Measurements from ENCODE around the gene ITPR3.

The ITPR3 gene

DNA sequence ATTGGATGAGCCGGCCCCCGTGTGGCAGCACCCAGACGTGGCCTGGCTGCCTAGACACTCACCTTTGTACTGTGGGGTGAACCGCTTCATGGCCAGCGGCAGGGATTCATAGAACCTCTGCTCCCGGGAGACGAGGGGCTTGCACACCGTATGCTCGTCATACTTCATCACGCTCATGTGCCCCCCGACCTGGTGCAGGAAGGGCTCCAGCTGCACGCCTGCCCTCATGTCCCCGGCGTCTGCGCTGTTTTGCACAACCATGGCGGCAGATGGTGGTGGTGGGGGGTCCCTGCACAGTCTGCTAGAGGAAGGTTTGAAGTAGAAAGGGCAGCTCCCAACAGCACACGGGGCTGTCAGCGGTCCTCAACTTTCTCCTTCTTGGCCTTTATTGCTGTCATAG, 114.1 kb downstream of the ITPR3 start:
- TF ChIP-seq, protein P1, sequence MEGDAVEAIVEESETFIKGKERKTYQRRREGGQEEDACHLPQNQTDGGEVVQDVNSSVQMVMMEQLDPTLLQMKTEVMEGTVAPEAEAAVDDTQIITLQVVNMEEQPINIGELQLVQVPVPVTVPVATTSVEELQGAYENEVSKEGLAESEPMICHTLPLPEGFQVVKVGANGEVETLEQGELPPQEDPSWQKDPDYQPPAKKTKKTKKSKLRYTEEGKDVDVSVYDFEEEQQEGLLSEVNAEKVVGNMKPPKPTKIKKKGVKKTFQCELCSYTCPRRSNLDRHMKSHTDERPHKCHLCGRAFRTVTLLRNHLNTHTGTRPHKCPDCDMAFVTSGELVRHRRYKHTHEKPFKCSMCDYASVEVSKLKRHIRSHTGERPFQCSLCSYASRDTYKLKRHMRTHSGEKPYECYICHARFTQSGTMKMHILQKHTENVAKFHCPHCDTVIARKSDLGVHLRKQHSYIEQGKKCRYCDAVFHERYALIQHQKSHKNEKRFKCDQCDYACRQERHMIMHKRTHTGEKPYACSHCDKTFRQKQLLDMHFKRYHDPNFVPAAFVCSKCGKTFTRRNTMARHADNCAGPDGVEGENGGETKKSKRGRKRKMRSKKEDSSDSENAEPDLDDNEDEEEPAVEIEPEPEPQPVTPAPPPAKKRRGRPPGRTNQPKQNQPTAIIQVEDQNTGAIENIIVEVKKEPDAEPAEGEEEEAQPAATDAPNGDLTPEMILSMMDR (IDR thresholded peaks at IDR 0.05; ENCODE audit: insufficient read depth, low read depth, low read length, missing control alignments), result no peak
- no peak for DNase-seq (ENCODE audit: low read depth)
- H3K4me3 ChIP-seq (ENCODE audit: low read depth, low read length), result no peak overlapping the region

DNA sequence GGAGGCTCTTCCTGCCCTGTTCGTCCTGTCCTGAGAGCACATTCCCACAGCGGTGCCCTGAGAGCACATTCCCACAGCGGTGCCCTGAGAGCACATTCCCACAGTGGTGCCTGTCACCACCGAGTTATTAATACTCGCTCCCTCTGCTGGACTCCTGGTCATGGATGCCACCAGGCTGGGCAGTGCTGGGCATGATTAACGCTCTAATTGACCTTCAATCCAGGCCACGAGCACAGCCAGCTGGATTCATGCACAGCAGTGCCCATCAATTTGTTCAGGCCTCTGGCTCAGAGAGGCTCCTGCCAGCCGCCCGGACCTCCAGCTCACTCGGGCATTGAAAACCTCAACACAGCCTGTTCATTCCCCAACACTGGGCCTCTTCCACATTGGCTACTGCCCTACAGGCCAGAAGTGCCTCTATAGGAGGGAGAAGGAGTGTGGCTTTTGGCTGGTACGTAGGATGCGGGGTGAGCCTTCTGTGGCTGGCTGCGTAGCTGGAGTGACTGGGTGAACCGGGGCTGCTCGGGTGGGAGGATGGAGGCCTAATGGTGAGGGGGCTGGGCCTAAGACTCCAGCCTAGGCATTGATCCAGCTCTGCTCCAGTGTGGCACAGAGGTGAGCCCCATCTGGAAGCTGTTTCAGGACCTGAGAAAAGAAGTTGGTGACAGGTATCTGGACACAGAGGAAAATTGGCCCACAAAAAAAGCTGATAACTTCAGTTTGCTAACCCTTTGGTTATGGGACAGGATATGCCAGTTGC, 116.3 kb downstream of the ITPR3 start:
- TF ChIP-seq, protein P1 (IDR thresholded peaks at IDR 0.05; ENCODE audit: insufficient read depth, low read depth, low read length, missing control alignments), result no peak

DNA sequence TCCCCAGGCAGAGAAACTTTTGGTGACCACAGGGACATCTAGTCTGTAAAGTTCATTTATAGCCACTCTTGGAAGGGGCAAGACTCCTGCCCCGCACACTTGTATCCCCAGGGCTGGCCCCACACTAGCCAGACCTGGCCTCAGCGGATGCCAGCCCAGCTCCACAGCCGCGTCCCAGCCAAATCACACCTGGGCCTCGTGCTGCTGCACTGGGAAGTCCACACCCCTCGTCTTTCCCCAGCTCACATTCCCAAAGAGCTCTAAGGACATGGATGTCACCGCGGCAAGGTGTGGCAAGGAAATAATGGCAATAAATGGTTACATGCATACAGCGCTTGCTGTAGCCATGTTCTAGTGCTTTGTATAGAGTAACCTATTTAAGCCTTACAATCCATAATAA, 117.0 kb downstream of the ITPR3 start:
- TF ChIP-seq, protein P1 (IDR thresholded peaks at IDR 0.05; ENCODE audit: insufficient read depth, low read depth, low read length, missing control alignments), result no peak
- no peak for DNase-seq (ENCODE audit: low read depth)
- H3K4me3 ChIP-seq (ENCODE audit: low read depth, low read length), result no peak overlapping the region

More for the DNA sequence above, 116.3 kb downstream of the ITPR3 start:
- H3K4me3 ChIP-seq (ENCODE audit: low read depth, low read length), result no peak overlapping the region
- DNase-seq (ENCODE audit: low read depth), result no peak

DNA sequence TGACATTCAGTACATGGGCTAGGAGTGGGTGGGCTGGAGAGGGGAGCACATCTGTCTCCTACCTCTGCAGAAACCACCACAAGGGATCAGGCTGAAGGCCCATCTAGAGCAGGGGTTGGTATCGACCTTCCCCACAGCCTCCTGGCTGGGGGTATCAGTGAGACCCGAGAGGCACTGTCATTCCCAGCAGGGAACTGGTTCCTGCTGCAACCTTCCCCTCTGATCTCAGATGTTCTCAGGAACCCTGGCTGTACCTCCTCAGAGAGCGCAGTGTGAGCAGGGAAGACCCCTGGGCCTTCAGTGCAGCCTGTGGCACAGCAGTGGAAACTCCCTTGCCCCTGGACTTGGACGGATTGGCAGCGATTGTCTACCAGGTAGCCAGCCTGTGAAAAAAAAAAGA, 117.8 kb downstream of the ITPR3 start:
- TF ChIP-seq, protein P1 (IDR thresholded peaks at IDR 0.05; ENCODE audit: insufficient read depth, low read depth, low read length, missing control alignments), result no peak
- H3K4me3 ChIP-seq (ENCODE audit: low read depth, low read length), result no peak overlapping the region
- no peak for DNase-seq (ENCODE audit: low read depth)

DNA sequence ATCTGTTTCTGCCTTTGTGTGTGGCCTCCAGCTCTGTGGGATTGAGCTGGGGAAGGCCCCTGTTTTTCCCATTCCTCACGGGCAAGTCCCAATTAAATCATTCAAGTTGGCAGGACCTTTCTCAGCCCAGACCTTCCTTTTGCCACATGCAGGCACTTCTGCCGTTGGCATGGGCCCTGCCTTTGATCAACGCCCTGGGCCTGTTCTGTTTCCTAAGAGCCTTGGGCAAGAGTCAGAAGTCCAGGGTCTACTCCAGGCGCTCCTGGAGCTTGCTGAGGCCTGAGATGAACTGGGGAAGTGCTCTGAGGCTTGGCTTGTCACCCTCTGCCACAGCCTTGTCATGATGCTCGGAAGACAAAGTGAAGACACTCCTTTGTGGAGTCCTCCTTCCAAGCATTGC, 118.4 kb downstream of the ITPR3 start:
- TF ChIP-seq, protein P1 (IDR thresholded peaks at IDR 0.05; ENCODE audit: insufficient read depth, low read depth, low read length, missing control alignments), result no peak
- no peak for DNase-seq (ENCODE audit: low read depth)

DNA sequence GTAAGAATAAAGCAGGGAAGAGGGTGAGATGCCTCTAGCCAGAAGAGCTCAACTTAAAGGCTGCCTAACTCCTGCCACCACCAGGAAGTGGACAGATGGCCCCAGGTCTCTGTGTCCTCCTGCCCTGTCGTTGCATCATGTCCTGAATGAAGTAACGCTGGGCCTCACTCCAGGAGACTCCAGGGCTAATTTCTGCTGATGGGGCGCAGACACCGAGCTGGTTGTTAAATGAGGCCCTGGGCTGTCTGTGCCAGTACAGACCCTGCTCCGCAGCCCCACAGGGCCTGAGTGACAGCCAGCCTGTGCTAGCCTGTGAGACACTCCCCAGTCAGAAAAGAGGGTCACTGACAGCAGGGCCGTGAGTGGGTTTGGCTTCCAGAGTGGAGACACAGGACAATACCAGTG, 119.1 kb downstream of the ITPR3 start:
- DNase-seq (ENCODE audit: low read depth), result no peak
- no peak overlapping the region for H3K4me3 ChIP-seq (ENCODE audit: low read depth, low read length)
- TF ChIP-seq, protein P1 (IDR thresholded peaks at IDR 0.05; ENCODE audit: insufficient read depth, low read depth, low read length, missing control alignments), result no peak

More for the DNA sequence above, 118.4 kb downstream of the ITPR3 start:
- no peak overlapping the region for H3K4me3 ChIP-seq (ENCODE audit: low read depth, low read length)

DNA sequence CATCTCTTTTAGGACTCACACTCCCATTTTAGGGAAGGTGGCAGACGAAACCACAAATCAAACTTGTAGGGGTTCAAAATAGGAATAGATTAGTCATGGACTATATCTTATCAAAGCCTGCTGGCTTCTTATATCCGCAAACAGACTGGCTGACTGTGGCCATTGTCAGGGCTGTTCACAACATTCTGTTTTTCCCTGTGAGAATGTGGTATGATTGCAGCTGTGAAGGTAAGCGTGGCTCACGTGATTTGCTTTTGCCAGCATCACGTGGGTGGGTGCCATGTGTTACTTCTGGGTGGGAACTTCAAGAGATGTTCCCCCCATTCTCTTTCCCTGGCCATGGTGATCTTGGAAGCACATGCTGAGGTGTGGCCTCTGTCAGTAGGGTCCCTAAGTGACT, 119.7 kb downstream of the ITPR3 start:
- TF ChIP-seq, protein P1 (IDR thresholded peaks at IDR 0.05; ENCODE audit: insufficient read depth, low read depth, low read length, missing control alignments), result no peak
- no peak overlapping the region for H3K4me3 ChIP-seq (ENCODE audit: low read depth, low read length)
- DNase-seq (ENCODE audit: low read depth), result no peak

Measured in GM12865 (cell line).